Activated CD4-positive, alpha-beta T cell treated with anti-CD3 and anti-CD28 coated beads, Interleukin-2, Interleukin-4, amounts not matched to agents 100 ng/mL and 50 ng/mL, durations not matched to agents 16 hours and 8 hours (primary cell): Measurements from ENCODE around the gene CNST.
"Not testable (repeated sequence)": the region's sequence is repeated elsewhere in the genome, so short reads cannot be mapped to it uniquely, and the experiment has no call there.

Source experiments
- DNase-seq: peaks from one replicate; pipeline ENCODE4 v3.0.0-alpha.2; 2020; ENCODE audit warnings: low spot score

CNST gene

DNA sequence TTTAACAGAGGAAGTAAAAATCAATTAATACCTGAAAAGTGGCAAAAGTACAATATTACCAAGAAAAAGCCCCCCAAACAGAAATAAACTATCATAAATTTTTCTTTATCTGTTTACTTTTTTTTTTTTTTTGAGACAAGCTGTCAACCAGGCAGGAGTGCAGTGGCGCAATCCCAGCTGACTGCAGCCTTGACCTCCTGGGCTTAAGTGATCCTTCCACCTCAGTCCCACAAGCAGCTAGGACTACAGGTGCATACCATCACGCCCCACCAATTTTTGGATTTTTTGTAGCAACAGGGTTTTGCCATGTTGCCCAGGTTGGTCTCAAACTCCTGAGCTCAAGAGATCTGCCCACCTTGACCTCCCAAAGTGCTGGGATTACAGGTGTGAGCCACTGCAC, 8.2 kb upstream of the CNST start:
- no peak for DNase-seq

- no peak for DNase-seq
These were observed 6.9 kb upstream of the CNST start for GRCh38 chr1:246559310-246559709.

DNA sequence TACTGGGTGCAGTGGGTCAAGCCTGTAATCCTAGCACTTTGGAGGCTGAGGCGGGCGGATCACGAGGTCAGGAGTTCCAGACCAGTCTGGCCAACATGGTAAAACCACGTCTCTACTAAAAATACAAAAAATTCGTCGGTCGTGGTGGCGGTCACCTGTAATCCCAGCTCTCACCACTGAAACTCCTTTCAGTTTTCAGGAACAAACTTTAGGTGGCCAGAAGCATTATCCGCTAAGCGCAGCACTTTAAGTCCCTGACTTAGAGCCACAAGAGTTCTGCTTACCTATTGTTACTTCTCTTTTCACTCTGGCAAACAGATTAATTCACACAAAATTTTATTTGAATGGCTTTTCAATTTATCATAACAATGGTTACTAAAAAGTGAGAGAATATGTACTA, 5.4 kb upstream of the CNST start:
- DNase-seq = not testable (repeated sequence)

DNA sequence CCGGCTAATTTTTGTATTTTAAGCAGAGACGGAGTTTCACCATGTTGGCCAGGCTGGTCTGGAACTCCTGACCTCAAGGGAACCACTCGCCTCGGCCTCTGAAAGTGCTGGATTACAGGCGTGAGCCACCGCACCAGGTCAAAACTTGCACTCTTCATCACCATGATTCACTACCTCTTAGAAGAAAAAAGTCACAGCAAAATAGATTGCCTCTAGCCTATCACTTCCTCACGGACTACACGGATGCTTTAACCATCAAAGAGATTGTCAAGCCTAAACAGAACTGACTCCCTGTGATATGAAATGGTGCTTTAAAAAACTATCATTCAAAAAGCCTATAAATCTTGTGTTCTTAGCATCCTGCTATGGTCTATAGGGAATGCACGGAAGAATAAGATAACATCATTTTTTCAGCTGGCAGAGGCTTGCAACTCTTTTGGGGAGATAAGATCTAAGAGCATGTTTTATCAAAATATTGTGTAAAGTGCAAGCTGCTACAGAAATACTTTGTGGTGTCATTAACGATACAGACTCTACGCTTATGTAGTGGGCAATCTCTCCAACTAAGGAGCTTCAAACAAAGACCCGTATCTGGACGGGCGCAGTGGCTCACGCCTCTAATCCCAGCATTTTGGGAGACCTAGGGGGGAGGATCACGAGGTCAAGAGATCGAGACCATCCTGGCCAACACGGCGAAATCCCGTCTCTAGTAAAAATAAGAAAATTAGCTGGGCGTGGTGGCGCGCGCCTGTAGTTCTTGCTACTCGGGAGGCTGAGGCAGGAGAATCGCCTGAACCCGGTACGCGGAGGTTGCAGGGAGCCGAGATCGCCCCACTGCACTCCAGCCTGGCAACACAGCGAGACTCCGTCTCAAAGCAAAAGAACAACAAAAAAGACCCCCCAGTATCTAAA, 1.2 kb upstream of the CNST start:
- no peak for DNase-seq

- no peak for DNase-seq
These were observed 517 bp upstream of the CNST start for GRCh38 chr1:246565751-246566127.

GRCh38 chr1:246566813-246567645, 773 bp downstream of the CNST start:
- peak; percentile 35 for DNase-seq

GRCh38 chr1:246567646-246568235, 1.5 kb downstream of the CNST start:
- no peak for DNase-seq

DNA sequence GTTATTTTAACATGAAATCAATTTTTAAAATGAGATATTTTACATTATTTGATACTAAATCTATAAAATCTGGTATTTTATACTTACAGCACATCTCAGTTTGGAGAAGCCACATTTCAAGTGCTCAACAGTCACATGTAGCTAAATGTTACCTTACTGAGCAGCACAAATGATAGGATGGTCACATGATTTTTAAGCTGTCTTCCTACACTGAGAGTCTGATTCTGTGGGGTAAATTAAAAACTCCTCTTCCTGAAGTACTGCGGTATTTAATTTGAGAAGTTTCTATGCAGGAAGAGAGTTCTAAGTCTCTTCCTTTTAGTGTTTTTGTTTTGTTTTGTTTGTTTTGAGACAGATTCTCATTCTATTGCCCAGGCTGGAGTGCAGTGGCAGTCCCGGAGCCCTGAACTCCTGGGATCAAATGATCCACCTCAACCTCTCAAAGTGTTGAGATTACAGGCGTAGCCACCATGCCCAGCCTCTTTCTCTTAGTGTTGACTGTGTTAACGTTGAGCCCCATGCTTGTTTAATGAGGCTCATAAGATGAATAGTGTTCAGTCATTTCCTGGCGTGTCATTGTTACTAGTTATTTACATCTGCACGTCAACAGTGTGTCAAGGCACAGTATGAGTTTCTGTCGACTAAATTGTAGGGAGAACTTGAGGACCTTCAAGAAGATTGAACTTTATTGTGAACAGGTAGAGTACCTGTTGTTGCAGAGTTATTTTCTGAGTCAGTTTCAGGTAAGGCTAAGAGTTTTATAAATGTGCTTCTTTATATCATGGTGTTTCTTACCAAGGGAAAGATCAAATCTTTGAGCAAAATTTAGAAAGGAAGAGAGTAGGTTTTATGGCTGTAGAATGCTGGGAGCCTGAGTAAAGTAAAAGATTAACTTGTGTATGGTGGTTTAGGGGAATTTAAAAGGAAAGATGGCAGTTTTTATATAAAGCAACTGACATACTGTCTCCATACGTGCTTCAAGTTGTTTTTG, 3.3 kb downstream of the CNST start:
- DNase-seq = peak; percentile 63

- not testable (repeated sequence) for DNase-seq
These were observed 5.1 kb downstream of the CNST start for GRCh38 chr1:246571309-246571708.

DNA sequence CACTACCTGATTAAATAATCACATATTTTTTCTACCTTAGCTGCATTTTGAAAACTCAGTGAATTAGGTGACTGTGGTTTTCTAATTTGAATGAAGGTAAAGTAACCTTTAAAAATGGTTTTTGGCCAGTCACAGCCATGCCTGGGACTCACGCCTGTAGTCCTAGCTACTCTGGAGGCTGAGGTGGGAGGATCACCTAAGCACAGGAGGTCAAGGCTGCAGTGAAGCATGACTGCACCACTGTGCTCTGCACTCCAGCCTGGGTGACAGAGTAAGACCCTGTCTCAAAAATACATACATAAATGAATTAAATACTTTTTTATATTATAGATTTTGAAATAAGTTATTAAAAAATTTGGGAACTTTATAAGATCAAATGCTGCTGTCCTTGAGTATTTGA, 5.7 kb downstream of the CNST start:
- no peak for DNase-seq

DNA sequence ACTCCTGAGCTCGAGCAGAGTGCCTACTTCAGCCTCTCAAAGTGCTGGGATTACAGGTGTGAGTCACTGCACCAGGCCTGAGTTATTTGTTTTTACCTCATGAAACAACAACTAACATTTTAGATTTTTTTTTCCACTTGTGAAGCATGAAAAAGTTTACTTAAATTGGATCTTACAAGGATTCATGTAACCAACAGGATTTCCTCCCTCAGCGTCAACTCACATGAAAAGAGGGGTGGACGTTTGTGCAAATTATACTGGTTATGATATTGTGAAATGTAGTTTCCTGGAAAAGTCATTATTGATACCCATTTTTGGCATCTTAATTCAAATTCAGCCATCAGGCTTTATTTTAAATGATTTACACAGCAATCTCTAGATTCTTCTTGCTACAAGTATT, 6.5 kb downstream of the CNST start:
- no peak for DNase-seq

GRCh38 chr1:246573491-246573890, 7.2 kb downstream of the CNST start:
- DNase-seq = no peak

DNA sequence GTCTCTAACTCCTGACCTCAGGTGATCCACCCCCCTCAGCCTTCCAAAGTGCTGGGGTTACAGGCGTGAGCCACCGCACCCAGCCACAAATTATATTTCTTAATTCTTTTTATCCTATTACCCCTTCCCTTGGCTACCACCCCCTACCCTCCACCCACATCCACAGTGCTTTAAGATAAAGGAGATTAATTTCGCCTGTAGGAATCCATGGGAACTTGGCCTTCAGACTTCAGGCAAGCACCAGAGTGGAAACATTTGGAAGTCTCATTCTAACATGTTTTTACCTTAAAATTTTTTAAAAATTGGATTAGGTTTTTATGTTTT, 10.4 kb downstream of the CNST start:
- DNase-seq = no peak

- DNase-seq = no peak
These were observed 10.9 kb downstream of the CNST start for GRCh38 chr1:246577082-246577719.

GRCh38 chr1:246577720-246578106, 11.5 kb downstream of the CNST start:
- no peak for DNase-seq

DNA sequence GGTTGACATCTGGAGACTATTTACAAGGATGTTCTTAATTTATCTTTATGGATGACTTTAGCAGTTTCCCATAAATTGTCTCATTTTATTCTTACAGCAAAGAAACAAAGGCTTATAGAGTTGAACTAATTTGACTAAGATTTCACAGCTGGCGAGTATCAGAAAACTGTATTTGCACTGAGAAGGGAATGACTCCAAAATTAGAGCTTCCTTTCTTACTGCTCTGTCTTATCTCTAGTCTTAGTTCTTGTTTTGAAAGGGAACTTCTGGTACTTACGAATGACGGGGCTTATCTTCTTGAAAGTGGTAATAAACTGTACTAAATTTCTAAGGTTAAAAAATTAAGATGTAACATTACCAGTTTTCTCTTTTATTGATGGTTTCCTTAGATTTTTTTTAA, 13.6 kb downstream of the CNST start:
- no peak for DNase-seq

DNA sequence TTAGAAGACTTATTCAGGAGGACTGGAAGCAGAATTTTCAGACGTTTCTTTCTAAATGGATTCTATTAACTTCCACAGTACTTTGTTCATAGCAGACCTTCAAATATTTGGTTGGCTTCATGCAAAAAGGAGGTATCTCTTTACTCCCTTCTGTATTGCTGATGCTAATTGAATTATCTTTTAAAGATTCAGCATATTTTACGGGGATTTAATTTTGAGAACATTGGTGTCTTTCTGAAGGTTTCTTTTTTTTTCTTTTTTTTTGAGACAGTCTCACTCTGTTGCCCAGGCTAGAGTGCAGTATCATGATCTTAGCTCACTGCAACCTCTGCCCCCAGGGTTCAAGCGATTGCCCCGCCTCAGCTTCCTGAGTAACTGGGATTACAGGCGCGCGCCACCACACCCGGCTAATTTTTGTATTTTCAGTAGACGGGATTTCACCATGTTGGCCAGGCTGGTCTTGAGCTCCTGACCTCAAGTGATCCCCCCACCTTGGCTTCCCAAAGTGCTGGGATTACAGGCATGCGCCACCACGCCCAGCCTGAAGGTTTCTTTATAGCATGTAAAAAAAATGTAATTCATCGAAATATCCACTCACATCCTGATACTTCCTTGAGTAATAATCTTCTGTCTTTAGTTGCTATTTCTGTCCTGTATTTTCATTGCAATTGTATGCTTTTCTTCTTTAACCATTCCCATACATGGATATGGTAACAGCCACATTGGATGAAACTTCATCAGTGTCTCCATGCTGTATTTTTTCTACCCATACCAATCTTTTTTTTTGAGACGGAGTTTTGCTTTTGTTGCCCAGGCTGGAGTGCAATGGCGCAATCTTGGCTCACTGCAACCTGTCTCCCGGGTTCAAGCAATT, 14.5 kb downstream of the CNST start:
- no peak for DNase-seq

GRCh38 chr1:246582301-246583055, 16.2 kb downstream of the CNST start:
- DNase-seq = no peak

- no peak for DNase-seq
These were observed 16.8 kb downstream of the CNST start for GRCh38 chr1:246583056-246583440.
